D721Med (cell line): Measurements from ENCODE around the gene LIPT2.
A peak's percentile ranks its signal among the peaks of the same experiment; 100 is the strongest.
"Not testable (repeated sequence)": the region's sequence is repeated elsewhere in the genome, so short reads cannot be mapped to it uniquely, and the experiment has no call there.

ENCODE experiments used
- DNase-seq: peaks from one replicate; pipeline ENCODE4 v3.0.0; 2011; ENCODE audit warnings: low spot score; ENCODE audit not compliant: insufficient read length
- FAIRE-seq: peaks from 2 replicates; lab custom pipeline; 2011; peaks lifted over from hg19 to GRCh38; lab: Jason Lieb, UNC
- CTCF ChIP-seq: IDR thresholded peaks from 2 replicates; pipeline ENCODE4 v1.5.1; 2012; ENCODE audit warnings: mild to moderate bottlenecking, control low read depth; ENCODE audit not compliant: insufficient read depth; ENCODE audit errors: missing control alignments

Gene LIPT2

DNA sequence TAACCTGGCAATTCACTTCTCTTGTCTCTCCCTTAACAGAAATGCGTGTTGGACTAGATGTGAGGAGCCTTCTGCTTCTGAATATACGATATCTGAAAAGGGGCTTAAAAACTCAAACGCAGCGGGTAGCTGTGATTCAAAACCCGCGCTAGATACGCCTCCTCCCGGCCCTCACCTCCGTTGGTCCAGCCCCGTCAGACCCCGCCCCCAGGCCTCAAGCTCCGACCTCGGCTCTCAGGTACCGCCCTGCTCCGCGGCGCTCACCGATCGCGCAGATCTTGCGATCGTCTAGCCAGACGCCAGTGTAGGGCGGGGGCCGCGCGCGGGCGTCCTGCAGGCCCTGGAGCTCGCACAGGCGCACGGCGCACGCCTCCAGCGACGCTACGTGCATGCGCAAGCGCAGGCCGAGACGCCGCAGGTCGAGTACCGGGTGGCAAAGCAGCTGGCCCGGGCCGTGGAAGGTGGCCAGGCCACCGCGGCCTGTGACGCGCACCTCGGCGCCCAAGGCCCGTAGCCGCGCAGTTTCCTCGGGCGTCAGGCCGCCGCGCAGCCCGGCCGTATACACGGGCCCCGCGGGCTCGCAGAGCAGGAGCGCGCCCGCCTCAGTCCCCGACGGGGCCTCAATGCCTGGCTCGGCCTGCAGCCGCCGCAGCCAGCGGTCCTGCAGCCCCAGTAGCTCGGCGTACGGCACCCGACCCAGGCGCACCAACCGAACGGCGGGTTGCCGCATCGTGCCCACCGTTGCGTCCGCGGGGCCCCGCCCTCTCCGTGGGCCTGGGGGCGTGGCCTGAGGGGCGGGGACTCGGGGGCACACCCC, at the start of gene LIPT2:
Gene LIPT2, minus strand, starts transcription at position 751 of the 817 bp plus-strand sequence. Its CDS starts 21 bp downstream, at position 730.
- no peak for FAIRE-seq
- TF ChIP-seq CTCF = no peak
- DNase-seq = peak; percentile 62

GRCh38 chr11:74541466-74541865, 47.9 kb upstream of the LIPT2 start:
- TF ChIP-seq CTCF = no peak
- DNase-seq (no peak), FAIRE-seq (no peak)

DNA sequence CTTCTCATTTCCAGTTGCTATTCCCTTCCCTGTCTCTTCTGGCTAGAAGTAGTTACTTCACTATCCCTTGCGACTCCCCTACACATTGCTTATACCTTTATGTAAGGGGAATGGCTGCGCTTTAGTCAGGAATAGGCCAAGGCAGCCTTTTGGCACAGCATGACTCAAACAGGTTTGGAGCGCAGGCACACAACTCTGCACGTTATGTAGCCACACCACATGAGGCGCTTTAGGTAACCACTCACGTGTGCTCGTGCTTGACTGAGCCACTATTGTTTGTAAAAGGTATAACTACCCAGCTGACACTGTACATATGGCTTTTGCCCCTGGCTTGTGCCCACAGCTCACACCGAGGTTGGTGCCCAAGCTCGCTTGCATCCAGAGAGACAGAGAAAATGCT, 46.7 kb upstream of the LIPT2 start:
- DNase-seq (no peak), FAIRE-seq (no peak)
- TF ChIP-seq CTCF = no peak

DNA sequence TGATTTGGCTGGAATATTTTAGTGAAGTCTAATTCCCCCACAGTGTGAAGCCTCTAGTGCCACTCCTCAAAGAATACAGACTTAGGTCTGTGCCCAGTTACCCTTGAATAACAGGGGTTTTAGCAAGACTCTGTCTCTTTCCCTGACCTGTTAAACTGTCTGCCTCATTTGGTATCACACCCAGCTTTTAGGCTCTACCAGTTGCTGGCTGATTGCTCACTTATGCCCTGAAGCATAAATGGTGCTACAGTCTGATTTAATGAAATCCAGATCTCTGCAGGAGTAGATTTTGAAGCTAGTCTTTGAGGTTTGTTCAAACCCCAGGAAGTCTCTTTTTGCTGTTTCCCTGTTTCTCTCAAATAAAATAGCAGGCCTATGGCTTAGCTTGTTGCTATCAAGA, 45.2 kb upstream of the LIPT2 start:
- no peak for TF ChIP-seq CTCF
- no peak for DNase-seq
- FAIRE-seq = no peak

DNA sequence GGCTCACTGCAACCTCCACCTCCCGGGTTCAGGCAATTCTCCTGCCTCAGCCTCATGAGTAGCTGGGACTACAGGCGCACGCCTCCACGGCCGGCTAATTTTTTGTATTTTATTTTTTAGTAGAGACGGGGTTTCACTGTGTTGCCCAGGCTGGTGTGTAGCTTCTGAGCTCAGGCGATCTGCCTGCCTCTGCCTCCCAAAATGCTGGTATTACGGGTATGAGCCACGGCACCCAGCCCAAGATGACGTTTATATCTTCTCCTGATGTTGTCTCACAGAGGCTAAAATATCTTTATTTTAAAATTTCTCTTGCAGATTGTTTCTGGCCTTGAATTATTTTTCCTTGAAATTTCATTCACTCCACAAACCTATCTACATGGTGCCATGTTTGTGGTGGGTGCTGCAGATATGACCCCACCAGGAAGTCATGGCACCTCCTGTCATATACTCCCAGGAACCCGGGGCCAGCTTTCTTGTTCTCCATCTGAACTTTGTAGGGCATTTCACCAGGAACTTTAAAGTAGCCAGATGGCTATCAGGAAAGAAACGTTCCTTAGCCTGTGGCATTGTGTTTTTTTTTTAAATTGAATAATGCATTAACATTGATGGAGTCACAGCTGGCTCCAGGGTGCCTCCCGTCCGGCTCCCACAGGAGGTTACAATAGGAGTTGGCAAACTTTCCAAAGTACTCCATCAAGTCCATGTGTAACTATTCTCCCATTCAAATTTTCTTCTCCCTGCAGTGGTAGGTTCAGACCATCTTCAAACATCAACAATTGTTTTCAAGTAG, 42.0 kb upstream of the LIPT2 start:
- no peak for FAIRE-seq
- no peak for DNase-seq
- TF ChIP-seq CTCF = no peak

GRCh38 chr11:74534946-74535275, 41.4 kb upstream of the LIPT2 start:
- FAIRE-seq, DNase-seq: not testable (repeated sequence)

DNA sequence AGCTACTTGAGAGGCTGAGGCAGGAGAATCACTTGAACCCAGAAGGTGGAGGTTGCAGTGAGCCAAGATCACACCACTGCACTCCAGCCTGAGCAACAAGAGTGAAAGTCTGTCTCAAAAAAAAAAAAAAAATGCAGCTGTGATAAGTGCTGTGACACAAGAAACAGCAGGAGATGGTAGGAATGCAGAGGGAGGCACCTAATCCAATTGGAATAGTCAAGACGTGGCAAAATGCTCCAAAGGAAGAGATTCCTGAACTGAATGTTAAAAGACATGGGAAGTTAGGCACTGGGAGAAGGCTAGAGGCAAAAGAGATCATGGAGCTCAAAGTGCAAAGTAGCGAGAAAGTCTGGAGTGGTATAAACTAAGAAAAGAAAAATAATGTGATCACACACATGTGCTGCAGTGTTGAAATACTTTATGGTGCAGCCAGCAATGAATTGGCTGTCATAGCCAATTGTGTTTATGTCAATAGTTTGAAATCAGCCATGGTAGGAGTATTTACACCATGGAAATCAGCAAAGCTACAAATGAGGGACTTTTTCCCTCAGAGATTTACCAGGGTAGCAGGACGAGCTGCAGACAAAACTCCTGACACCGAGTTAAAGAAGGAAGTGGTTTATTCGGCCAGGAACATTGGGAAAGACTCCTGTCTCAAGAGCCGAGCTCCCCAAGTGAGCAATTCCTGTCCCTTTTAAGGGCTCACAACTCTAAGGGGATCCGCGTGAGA, 40.9 kb upstream of the LIPT2 start:
- DNase-seq = no peak
- no peak for TF ChIP-seq CTCF
- FAIRE-seq = no peak
